HepG2 (cell line): Measurements from ENCODE around the gene TANGO2. TPM values are rescaled to one million over a fixed set of nuclear protein-coding genes. Genes with fewer than 3 reads are reported as not detected.

Source experiments
- CREM ChIP-seq, 2 experiments: sonication (generic) in 1 of 2; formaldehyde crosslinking in 1 of 2; IDR thresholded peaks; 2 replicates each; pipeline versions ENCODE4 v1.4.0 to v1.6.1; 2016 to 2020; ENCODE audit warnings: antibody characterized with exemption in 1 of 2, mild to moderate bottlenecking in 1 of 2, missing genetic modification reagents in 1 of 2
- DPF2 ChIP-seq: sonication (generic); formaldehyde crosslinking; IDR thresholded peaks from 2 replicates; pipeline ENCODE4 v1.4.0; 2020; ENCODE audit warnings: mild to moderate bottlenecking, low read depth, missing genetic modification reagents, borderline replicate concordance
- ELF1 ChIP-seq: sonication (generic); formaldehyde crosslinking; IDR thresholded peaks from 2 replicates; pipeline ENCODE4 v1.4.0; 2020; ENCODE audit warnings: missing genetic modification reagents
- ERF ChIP-seq: IDR thresholded peaks from 2 replicates; pipeline ENCODE4 v1.6.1; 2018; ENCODE audit warnings: missing biosample characterization, missing genetic modification reagents
- EZH2 ChIP-seq: conservative IDR thresholded peaks from 2 replicates; pipeline ENCODE4 v1.6.1; 2012; ENCODE audit warnings: mild to moderate bottlenecking, low read depth, low read length, moderate library complexity
- HDAC6 ChIP-seq: fragments of 200-600 bp; sonication (generic); IDR thresholded peaks from 2 replicates; pipeline ENCODE4 v1.7.0; 2017; ENCODE audit warnings: mild to moderate bottlenecking, antibody characterized with exemption, low read length, low read depth
- LCORL ChIP-seq, 2 experiments: fragments of 450-650 bp in 1 of 2; sonication (generic) in 1 of 2; formaldehyde crosslinking in 1 of 2; IDR thresholded peaks; 2 replicates each; pipeline versions ENCODE4 v1.5.0 to v1.6.1; 2017 to 2020; ENCODE audit warnings: antibody characterized with exemption in 1 of 2, missing genetic modification reagents in 1 of 2
- PAX8 ChIP-seq: sonication (generic); formaldehyde crosslinking; IDR thresholded peaks from 2 replicates; pipeline ENCODE4 v1.8.0; 2022; ENCODE audit warnings: mild to moderate bottlenecking, missing genetic modification reagents, borderline replicate concordance
- RERE ChIP-seq: IDR thresholded peaks from 2 replicates; pipeline ENCODE4 v1.6.1; 2016; ENCODE audit warnings: low read depth, missing genetic modification reagents, missing compliant biosample characterization
- SUZ12 ChIP-seq: fragments of 150-350 bp; IDR thresholded peaks from 2 replicates; pipeline ENCODE4 v1.6.1; 2014; ENCODE audit warnings: low read depth, low read length
- THAP9 ChIP-seq: sonication (generic); formaldehyde crosslinking; IDR thresholded peaks from 2 replicates; pipeline ENCODE4; 2020; ENCODE audit warnings: missing genetic modification reagents, mild to moderate bottlenecking, borderline replicate concordance
- THYN1 ChIP-seq: sonication (generic); formaldehyde crosslinking; IDR thresholded peaks from 2 replicates; pipeline ENCODE4 v1.8.1; 2023; ENCODE audit warnings: low read depth, mild to moderate bottlenecking, moderate library complexity, missing genetic modification reagents, borderline replicate concordance
- TSC22D2 ChIP-seq: sonication (generic); formaldehyde crosslinking; IDR thresholded peaks from 2 replicates; pipeline ENCODE4 v1.5.1; 2020; ENCODE audit warnings: missing genetic modification reagents, mild to moderate bottlenecking, borderline replicate concordance
- ZBTB8A ChIP-seq: sonication (generic); formaldehyde crosslinking; IDR thresholded peaks from 2 replicates; pipeline ENCODE4 v1.4.0; 2020; ENCODE audit warnings: mild to moderate bottlenecking, low read depth, missing genetic modification reagents, borderline replicate concordance
- ZMYM3 ChIP-seq: sonication (generic); formaldehyde crosslinking; IDR thresholded peaks from 2 replicates; pipeline ENCODE4 v1.5.1; 2020; ENCODE audit warnings: mild to moderate bottlenecking, missing genetic modification reagents
- ZNF138 ChIP-seq: sonication (generic); formaldehyde crosslinking; IDR thresholded peaks from 2 replicates; pipeline ENCODE4 v1.5.0; 2020; ENCODE audit warnings: mild to moderate bottlenecking, low read depth, missing genetic modification reagents
- ZNF207 ChIP-seq: fragments of 450-650 bp; IDR thresholded peaks from 2 replicates; pipeline ENCODE4 v1.6.1; 2016; ENCODE audit warnings: antibody characterized with exemption, borderline replicate concordance
- ZNF629 ChIP-seq: sonication (generic); formaldehyde crosslinking; conservative IDR thresholded peaks from 2 replicates; pipeline ENCODE4 v1.5.0; 2020; ENCODE audit warnings: missing genetic modification reagents
- ZNF678 ChIP-seq: sonication (generic); formaldehyde crosslinking; IDR thresholded peaks from 2 replicates; pipeline ENCODE4 v1.4.0; 2020; ENCODE audit warnings: mild to moderate bottlenecking, missing genetic modification reagents
- ZNF740 ChIP-seq: sonication (generic); formaldehyde crosslinking; IDR thresholded peaks from 2 replicates; pipeline ENCODE4 v1.4.0; 2020; ENCODE audit warnings: missing genetic modification reagents
- ZNF782 ChIP-seq: sonication (generic); formaldehyde crosslinking; IDR thresholded peaks from 2 replicates; pipeline ENCODE4 v1.4.0; 2020; ENCODE audit warnings: missing genetic modification reagents, mild to moderate bottlenecking, borderline replicate concordance
- polyA plus RNA-seq, 8 experiments: library from polyadenylated mRNA; depleted of rRNA in 3 of 8; stranded (reverse) in 7 of 8; unstranded in 1 of 8; fragments of >200 nt; fragmentation: Illumina TruSeq in 4 of 8; extraction: Trizol in 4 of 8; gene quantifications; 2 replicates each; pipeline versions ENCODE4 v1.2.1 to v1.2.3, GENCODE V29; 2011 to 2016; ENCODE audit warnings: low read depth in 4 of 8, missing spikeins in 1 of 8, mixed read lengths in 1 of 8; ENCODE audit not compliant: insufficient read depth in 1 of 8
- total RNA-seq, 5 experiments: library from RNA; depleted of rRNA; stranded (reverse); fragments of >200 nt; fragmentation: Illumina TruSeq; extraction: Trizol; gene quantifications; 2 replicates each; pipeline ENCODE4 v1.2.3, GENCODE V29; 2016; ENCODE audit warnings: low read depth in 1 of 5

Gene TANGO2
- total and polyA plus RNA-seq, 2 of the 13 experiments (the other 11 are each of a cell fraction or from before 2014, with no cell fraction given), result 12.9 to 14.8 TPM

- TF ChIP-seq ZBTB8A (CRISPR knock-in tag) (no peak), PAX8 (CRISPR knock-in tag) (no peak), ZNF678 (CRISPR knock-in tag) (no peak), CREM (IDR thresholded peaks at IDR 0.05) (no peak), CREM (CRISPR knock-in tag; IDR thresholded peaks at IDR 0.05) (no peak), ZNF782 (CRISPR knock-in tag) (no peak), ERF (no peak), ZNF138 (CRISPR knock-in tag) (no peak), EZH2 (no peak), ZNF629 (CRISPR knock-in tag) (no peak), THYN1 (CRISPR knock-in tag) (no peak), TSC22D2 (no peak), ZNF740 (CRISPR knock-in tag) (no peak), RERE (no peak), HDAC6 (no peak), ZMYM3 (no peak), THAP9 (no peak), SUZ12 (no peak), ZNF207 (no peak), DPF2 (CRISPR knock-in tag) (no peak), LCORL (IDR thresholded peaks at IDR 0.05) (no peak), LCORL (CRISPR knock-in tag; IDR thresholded peaks at IDR 0.05) (no peak), ELF1 (peak; percentile 12; the same call in 1 of the 2 replicates)
Measured at GRCh38 chr22:20016734-20017621, 3.9 kb upstream of the TANGO2 start, which contains the start of gene ARVCF (continued).
